Hematopoietic multipotent progenitor cell treated with erythropoietin and hydrocortisone succinate and interleukin-3 and kit ligand, for 6 days (in vitro differentiated cells): Measurements from ENCODE around the gene MEI4.
"Not testable (repeated sequence)": the region's sequence is repeated elsewhere in the genome, so short reads cannot be mapped to it uniquely, and the experiment has no call there.

Source experiments
- DNase-seq: peaks from one replicate; pipeline ENCODE4 v3.0.0-alpha.2; 2015

MEI4 gene

DNA sequence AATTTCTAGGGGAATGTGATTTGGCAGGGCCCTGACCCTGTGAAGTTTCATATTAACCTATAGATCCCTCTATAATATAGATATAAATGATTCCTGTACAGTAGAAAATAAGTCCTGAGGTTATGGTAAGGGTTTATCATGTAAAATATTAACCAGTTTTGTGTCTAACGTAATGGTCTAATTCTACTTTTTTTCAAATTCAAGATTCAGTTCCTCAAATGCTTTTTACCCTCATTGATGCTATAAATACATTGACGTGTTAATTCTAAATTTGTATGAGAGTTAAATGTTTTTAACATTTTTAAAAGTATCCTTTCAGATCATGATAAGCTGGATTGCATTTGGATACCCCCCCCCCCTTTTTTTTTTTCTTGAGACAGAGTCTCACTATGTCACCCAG lies 169.4 kb downstream of the MEI4 start:
- DNase-seq, result no peak

DNA sequence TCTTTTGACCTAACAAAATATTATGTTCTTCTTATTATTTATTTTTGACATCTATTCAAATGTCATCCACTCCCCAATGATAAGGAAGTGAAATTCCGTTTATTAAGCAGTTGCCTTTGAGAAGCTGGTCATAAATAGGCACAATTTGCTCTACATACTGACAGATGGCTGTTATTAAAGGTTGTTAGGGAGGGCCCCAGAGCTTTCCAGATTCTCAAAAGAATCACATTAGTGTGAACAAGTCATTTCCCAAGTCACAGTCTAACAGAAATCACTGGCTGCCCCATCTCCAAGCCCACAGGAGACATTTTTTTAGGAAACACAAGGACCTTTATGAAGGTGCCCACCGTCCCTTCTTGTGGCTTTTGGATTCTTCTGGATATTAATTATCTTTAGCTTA lies 172.4 kb downstream of the MEI4 start:
- no peak for DNase-seq

DNA sequence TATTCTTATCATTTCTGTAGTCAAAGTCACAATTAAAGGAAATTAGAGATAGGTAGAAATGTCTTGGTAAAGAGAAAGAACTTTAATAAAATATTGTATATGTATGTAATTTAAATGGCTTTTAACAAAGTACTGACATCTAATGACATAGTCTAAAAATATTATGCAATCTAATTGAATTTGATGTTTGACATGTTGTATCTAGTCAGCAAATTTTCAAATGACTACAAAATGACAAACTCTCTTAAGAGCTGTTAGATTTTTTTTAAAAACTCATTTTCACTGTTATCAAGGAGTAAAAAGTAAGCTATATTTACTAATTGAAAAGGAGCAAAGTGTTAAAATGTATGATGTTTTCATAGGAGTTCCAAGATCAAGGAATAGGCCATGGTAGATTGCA lies 176.9 kb downstream of the MEI4 start:
- DNase-seq, result no peak

DNA sequence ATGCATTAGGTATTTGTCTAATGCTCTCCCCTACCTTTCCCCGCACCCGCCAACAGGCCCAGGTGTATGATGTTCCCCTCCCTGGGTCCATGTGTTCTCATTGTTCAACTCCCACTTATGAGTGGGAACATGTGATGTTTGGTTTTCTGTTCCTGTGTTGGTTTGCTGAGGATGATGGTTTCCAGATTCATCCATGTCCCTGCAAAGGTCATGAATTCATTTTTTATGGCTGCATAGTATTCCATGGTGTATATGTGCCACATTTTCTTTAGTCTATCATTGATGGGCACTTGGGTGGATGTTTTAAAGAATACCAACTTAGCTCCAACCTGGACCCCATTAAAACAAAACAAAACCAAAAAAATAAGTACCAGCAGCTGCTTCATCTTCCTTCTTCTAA lies 180.9 kb downstream of the MEI4 start:
- DNase-seq, result not testable (repeated sequence)

DNA sequence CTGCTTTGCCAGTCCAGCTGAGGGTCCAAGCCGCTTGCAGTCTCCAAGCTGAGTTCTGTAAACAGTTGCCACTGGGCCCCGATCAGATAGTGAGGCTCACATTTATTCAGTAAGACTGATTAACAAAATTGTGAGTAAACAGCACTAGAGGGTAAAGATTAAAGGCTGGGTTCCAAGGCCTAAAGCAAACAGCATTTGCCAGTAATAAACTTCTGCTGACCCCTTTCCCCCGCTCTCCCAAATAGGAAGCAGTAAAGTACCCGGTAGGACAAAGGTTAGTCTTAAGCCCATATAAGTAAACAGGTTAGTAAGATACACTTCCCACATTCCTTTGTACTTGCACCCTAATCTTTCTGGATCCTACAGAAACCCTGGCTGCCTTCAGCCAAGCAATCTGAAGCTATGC lies 181.8 kb downstream of the MEI4 start:
- DNase-seq, result no peak

DNA sequence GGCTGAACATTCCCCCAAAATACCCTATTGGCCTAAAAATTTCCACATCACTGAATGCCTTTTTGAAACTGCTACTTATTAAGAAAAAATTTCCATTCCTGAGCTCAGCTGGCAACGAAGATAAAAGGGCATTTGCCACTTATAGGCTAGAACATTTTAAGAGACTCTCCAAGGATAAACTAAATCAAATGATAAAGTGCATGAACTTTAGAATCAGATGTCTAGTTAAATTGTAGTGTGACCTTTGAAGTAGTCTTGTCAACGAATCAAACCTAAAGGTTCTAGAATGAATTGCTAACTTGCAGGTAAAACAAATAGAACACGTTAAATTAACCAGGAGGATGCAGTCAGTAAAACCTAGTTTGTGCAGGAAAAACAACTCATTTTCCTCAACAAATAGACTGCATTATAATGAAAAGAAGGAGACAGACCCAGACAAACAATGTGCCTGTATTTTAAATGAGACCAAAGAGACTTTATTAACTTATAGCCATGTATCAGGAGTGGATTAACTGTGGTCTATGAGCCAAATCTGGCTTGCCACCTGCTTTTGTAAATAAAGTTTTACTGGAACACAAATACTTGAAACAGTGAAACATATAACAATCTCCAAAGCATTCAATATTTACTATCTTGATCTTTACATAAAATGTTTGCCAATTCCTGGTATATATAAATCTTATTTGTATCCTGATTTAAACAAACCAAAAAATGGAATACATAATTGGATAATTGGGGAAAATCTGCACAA lies 184.4 kb downstream of the MEI4 start:
- DNase-seq, result no peak

DNA sequence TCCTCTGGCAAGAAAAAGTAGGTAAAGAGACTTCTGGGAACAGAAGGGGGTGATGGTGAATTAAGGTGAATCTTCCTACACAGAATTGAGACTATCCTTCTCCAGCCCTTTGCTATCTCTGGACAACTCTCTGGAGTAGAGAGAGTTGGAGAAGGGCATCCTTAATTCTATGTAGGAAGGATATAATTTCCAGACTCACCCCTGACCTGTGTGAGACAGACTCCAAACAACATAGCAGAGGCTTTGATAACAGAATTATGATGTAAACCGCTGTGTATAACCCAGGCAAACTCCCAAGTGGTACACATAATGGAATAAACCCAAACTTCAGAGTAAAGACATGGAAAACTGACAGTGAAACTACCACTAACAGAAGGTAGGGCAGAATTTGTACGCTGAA lies 186.5 kb downstream of the MEI4 start:
- DNase-seq, result no peak

DNA sequence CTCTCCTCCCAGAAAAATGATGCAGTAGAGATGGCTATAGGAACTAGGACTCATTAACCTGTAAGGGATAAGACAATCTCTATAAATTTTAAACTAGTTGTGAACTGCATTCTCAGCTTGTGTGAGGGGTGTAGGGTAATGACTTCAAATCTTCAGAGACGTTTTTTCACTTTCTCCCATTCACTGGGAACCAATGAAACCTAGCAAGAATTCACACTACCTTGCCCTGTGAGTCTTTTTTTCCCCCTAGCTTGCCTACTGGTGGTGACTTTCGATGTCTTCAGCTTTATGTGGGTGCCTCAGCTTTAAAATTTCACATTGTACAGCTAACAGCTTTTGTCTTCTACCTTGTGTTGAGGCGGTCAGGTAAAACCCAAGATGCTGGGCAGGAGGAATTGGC lies 192.0 kb downstream of the MEI4 start:
- DNase-seq, result no peak

DNA sequence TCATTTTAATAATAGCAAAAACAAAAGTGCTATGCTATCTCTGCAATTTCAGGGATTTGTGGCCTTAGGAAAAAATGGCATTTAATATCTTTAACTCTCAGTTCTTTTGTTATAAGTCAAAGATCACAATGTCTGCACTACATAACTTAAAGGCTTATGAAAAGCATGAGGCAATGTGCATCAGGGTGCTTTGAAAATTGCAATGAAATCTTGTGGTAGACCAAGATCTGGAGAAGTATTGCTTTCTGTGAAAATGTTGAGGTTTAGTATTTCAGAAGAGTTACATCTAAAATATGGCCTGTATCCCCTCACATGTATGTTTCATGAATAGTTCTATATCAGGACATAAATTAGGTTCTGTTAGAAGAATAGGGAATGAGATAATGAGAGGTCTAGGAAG lies 200.6 kb downstream of the MEI4 start:
- no peak for DNase-seq

DNA sequence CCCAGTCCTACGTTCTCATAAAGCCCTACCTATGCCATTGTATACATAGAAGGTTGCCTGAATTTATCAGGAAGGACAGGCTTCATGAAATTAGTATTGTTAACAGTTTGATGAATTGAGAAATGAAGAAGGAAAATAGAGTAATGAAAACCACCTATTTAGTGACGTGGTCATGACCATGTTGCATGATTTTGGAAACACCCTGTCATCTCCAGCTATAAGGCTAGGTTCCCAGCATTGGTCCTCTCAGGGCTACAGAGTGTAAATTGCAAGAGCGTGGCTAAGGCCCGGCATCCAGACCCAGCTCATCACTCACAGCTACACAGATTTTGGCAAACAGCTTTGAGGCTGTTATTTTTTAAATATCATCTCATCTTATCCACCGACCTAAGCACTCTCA lies 203.6 kb downstream of the MEI4 start:
- DNase-seq, result no peak

DNA sequence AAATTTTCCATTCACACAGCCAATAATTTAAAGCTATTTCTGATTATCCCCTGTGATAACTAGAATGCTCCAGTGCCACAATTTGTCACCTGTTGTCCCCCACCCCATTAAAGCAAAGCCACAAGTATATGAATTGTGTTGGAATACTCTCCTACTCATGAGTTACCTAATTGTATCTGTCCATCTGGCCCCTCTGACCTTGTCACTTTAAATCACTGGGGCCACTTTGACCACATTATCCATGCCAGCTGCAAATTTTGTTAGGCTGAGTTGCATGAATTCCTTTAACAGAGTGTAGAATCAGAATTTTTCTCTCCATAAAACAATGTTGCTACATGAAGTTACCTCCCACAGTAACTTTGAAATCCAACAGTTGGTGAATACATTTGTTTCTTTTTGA lies 204.6 kb downstream of the MEI4 start:
- DNase-seq, result no peak

DNA sequence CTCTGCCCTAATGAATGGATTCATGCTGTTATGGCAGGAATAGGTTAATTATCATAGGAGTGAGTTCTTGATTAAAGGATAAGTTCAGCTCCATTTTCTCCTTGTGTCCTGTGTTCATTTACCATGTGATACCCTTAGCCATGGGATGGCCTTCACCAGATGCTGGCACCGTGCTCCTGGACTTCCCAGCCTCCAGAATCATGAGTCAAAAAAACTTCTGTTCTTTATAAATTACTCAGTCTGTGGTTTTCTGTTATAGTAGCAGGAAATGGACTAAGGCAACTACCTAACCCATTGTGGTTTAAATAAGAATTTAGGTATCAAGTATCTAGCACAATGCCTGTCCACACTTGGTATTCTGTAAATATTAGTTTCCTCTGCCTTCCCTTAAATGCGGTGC lies 223.5 kb downstream of the MEI4 start:
- no peak for DNase-seq

DNA sequence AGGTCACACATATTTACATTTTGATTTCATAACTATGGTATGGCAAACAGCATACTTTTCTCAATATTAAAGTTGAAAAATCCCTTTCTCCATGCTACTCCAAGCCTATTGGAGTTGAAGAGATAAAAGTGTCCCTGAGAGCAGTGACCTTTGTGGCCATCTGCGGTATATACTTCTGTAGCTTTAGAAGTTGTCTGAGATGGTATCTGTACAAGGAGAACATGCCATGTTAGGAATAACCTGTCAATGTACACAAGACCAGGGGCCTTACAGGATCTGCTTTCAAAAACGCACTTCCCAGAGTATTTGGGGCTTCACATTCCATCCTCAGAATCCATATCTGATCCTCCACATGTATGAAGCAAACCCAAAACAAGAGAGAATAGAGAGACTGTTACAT lies 226.7 kb downstream of the MEI4 start:
- no peak for DNase-seq

DNA sequence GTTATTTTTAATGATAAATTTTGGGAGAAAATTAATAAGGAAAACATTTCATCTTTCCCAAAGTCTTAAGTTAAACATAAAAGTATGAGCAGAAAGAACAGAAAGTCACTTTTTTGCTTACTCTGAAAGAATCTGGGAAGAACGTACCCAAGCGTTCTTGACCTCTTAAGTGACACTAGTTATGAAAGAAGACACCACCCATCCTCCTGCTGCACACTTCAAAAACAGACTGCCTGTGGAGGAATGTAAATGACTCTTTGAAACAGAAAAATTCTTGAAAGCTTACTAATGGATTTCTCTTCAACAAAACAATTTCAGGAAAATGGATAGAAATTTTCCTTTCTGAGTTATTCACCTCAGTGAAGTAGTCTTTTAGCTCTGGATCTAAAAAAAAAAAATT lies 227.7 kb downstream of the MEI4 start:
- no peak for DNase-seq

DNA sequence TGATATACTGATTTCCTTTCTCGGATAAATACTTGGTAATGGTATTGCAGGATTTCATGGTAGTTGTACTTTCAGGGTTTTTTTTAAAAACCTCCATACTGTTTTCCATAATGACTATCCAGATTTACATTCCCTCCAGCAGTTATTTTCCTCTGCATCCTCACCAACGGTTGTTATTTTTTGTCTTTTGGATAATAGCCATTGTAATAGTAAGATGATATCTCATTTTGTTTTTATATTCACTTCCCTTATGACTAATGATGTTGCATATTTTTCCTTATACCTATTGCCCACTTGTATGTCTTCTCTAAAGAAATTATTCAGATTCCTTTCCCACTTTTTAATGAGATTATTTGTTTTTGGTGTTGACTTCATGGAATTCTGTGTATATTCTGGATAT lies 231.0 kb downstream of the MEI4 start:
- no peak for DNase-seq

DNA sequence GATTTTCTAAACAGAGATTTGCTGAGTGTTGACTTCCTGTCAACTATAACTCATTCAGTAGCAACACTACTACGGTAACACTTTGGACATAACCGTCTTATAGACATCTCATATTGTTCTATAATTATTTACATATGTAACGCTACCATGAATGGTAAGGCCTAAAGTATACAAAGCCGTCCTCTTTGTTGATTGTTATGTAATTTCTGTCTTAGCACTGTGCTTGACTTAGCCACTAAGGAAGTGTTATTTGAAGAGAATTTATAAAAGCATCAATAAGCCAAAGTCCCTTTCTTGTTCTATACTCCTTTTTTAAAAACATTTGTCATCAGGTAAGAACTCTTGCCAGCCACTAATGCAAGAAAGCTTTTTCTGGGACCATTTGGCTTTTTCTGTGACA lies 240.6 kb downstream of the MEI4 start:
- no peak for DNase-seq

DNA sequence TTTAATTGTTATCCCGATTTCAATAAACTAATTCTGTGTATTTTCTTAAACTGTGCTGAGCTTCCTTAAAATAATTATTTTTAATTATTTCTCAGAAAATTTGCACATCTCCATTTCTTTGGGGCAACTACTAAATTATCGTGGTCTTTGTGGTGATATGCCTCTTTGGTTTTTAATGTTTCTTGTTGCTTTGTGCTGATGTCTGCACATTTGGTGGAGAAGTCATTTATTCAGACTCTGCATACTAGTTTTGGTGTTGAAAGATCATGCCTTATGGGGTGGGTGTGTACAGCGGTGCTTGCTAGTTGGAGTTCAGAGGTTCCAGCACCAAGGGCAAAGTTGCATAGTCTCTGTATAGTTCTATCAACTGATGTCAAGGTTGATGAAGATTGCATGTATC lies 253.2 kb downstream of the MEI4 start:
- DNase-seq, result no peak

DNA sequence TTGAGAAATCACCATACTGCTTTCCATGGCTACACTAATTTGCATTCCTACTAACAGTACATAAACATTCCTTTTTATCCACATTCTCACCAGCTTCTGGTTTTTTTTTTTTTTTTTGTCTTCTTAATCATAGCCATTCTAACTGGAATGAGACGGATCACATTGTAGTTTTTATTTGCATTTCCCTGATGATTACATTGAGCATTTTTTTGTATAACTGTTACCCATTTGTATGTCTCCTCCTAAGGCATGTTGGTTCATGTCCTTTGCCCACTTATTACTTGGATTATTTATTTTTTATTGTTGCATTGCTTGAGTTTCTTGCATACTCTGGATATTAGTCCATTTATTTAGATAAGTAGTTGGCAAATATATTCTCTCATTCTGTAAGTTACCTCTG lies 258.0 kb downstream of the MEI4 start:
- no peak for DNase-seq

DNA sequence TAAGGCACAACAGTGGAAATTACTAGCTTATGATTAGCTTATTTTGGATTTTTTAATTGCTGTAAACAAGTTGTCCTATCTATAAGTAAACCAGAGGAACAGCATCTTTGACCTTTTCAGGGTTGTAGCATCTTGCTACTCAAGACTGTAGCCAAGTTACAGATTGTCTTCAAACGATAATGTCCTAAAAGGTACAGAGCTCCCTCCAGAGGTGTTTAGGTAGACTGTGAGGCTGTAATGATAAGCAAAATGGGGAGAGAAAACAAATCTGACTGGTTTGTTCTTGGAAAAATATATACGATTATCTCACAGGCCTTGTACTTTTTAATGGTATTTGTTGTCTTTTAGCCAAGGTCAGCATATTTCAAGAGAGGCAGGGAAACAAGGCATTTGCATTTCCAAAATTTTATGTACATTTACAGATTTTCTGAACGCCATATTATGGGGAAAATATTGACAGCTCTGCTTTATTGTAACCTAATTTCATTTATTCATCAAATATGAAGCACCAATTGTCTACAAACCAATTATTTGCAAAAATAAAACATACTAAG lies 273.4 kb downstream of the MEI4 start:
- no peak for DNase-seq

DNA sequence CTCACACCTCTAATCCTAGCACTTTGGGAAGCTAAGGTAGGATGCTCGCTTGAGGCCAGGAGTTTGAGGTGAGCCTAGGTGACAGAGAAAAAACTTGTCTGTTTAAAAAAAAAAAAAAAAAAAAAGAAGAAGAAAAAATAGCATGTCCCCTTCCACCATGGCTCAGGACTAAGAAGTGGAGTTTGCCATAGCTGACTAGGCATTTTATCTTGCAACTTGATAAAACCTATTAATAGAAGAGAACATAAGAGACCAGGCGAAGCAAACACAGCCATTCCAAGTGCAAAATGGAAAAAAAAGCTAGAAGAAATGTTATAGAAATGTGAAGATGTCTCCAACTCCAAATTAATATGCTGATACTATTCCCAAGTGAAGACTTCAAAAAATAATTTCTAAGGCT lies 277.5 kb downstream of the MEI4 start:
- no peak for DNase-seq

DNA sequence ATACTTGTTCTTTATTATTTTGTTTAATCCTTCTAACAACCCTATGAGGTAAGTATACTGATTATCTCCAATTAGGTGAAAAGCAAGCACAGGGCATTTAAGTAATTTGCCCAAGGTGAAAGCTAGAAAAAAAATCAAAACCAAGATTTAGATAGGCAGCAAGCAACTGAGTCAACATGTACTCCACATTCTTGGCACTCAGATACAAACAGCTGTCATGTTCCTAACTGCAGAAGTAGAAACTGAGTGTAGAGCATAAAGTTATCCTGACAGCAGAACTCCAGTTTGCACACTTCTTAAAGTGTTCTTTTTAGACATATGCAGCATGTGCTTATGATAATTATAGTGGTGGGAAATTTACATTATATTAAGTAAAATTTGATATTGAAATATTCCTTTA lies 278.1 kb downstream of the MEI4 start:
- no peak for DNase-seq

DNA sequence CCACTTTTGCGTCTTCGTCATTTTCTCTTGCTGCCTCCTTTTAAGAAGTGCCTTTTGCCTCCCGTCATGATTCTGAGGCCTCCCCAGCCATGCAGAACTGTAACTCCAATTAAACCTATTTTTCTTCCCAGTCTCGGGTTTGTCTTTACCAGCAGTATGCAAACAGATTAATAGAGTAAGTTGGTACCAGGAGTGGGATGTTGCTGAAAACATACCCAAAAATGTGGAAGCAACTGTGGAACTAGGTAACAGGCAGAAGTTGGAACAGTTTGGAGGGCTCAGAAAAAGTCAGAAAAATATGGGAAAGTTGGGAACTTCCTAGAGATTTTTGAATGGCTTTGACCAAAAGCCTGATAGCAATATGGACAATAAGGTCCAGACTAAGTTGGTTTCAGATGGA lies 309.2 kb downstream of the MEI4 start:
- DNase-seq, result no peak

DNA sequence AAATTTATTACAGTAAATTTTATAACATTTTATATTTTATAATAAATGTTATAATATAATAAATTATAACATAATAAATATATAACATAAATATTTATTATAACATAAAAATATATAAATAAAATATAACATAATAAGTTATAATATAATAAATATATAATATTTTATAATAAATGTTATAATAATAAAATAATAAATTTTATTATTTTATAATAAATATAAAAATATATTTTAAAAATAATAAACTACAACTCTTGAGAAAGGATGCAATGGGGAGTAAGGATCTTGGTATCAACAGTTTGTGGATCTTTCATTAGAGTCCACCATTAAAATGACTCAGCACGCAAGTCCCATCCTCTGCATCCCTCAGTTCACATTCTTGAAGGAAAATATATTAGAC lies 312.6 kb downstream of the MEI4 start:
- DNase-seq, result no peak

DNA sequence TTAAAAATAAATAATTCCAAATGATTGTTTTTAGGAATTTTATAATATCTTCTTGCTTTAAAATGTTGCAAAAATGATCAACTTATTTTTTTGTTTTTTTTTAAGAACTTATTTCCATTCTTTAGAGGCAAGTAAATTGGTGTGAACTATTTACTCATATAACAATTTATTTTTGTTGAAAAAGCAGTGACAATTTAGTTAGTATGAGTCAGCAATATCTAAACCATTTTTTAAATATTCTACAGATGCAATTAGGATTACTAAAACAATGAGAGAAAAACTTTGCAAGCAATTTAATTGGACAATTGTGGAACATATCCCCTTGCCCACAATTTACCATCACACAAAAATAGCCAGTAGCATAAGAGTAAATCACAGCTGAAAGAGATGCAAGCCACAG lies 319.5 kb downstream of the MEI4 start:
- DNase-seq, result no peak
